Transverse colon (tissue), 4 donors: ENCODE data around the gene VPS8. TPM values are rescaled to one million over a fixed set of nuclear protein-coding genes. Genes with fewer than 3 reads are reported as not detected.
"Not testable (repeated sequence)": the region's sequence is repeated elsewhere in the genome, so short reads cannot be mapped to it uniquely, and the experiment has no call there.

ENCODE experiments used
- DNase-seq: peaks from one replicate; pipeline ENCODE4 v3.0.0-alpha.2; 2019
- H3K27ac ChIP-seq, 4 donors: fragments of 200-600 bp; sonication (generic); 2 replicates each; pipeline ENCODE4 v1.5.1; 2016 to 2018; ENCODE audit warnings: inconsistent platforms in 4 of 4
- H3K27me3 ChIP-seq: fragments of 200-600 bp; sonication (generic); 2 replicates; pipeline ENCODE4 v1.5.1; 2017; ENCODE audit warnings: inconsistent platforms
- H3K36me3 ChIP-seq, 4 donors: fragments of 200-600 bp; sonication (generic); 2 replicates each; pipeline ENCODE4 v1.5.1; 2017 to 2019; ENCODE audit warnings: inconsistent platforms in 4 of 4
- H3K4me1 ChIP-seq, 4 donors: fragments of 200-600 bp; sonication (generic); 2 replicates each; pipeline ENCODE4 v1.5.1; 2017 to 2020; ENCODE audit warnings: inconsistent platforms in 4 of 4
- H3K4me3 ChIP-seq, 4 donors: fragments of 200-600 bp; sonication (generic); 1 replicate in 1 of 4; 2 replicates in 3 of 4; pipeline versions ENCODE4 v1.5.1 to v1.6.1; 2017 to 2019; ENCODE audit warnings: inconsistent platforms in 4 of 4
- H3K9me3 ChIP-seq, 2 donors: fragments of 200-600 bp; sonication (generic); 2 replicates each; pipeline ENCODE4 v1.5.1; 2017 to 2019; ENCODE audit warnings: inconsistent platforms in 2 of 2
- CTCF ChIP-seq, 5 experiments: fragments of 200-600 bp in 3 of 5; fragments of 450-650 bp in 2 of 5; sonication (generic) in 3 of 5; IDR thresholded peaks; 1 replicate in 2 of 5; 2 replicates in 3 of 5; pipeline ENCODE4 v1.5.1; 2016 to 2017; ENCODE audit warnings: antibody characterized with exemption in 5 of 5, inconsistent platforms in 3 of 5, mild to moderate bottlenecking in 2 of 5, moderate library complexity in 1 of 5
- EP300 ChIP-seq: sonication (generic); formaldehyde crosslinking; IDR thresholded peaks from one replicate; pipeline ENCODE4 v1.6.1; 2017; ENCODE audit warnings: antibody characterized with exemption, low read depth
- POLR2A ChIP-seq: fragments of 450-650 bp; IDR thresholded peaks from one replicate; pipeline ENCODE4 v1.6.1; 2016; ENCODE audit warnings: antibody characterized with exemption, mild to moderate bottlenecking, moderate library complexity
- POLR2AphosphoS5 ChIP-seq, 3 donors: sonication (generic); formaldehyde crosslinking; IDR thresholded peaks; one replicate each; pipeline ENCODE4 v1.6.1; 2016; ENCODE audit warnings: antibody characterized with exemption in 3 of 3
- WGBS, 2 donors: methylation state at CpG; one replicate each; pipeline ENCODE4 v1.1.5; 2018; ENCODE audit warnings: low coverage in 1 of 2; 5-methylcytosine and 5-hydroxymethylcytosine counted together
- in situ Hi-C, 4 donors: fragments of 200-750 bp; cut with MboI; loops; one replicate each; pipeline versions ENCODE4 v1.15.0 to v1.15.1; 2017; ENCODE audit warnings: low sequenced_read_pairs in 3 of 4, low pct_ligation_motif_present in 1 of 4, low pct_unique_long_range_greater_than_20kb in 1 of 4
- intact Hi-C: fragments of 100-400 bp; cut with DNase I; formaldehyde crosslinking; loops from one replicate; pipeline ENCODE4 v1.15.1; 2023; ENCODE audit warnings: low total_unique reads
- total RNA-seq, 4 donors: library from RNA; depleted of rRNA; stranded (reverse); fragments of >200 nt; gene quantifications; one replicate each; pipeline ENCODE4 v1.1.0, GENCODE V29; 2016

Gene VPS8
- total RNA-seq, 4 donors from 2014 or later = 35.8 to 115 (median 70.3) TPM

- DNase-seq = no peak
- Histone ChIP-seq H3K27me3 (no peaks in the 10 kb centered on the region), H3K27ac (no peak overlapping the region), H3K4me1 (no peaks in the 10 kb centered on the region), H3K9me3 (no peaks in the 10 kb centered on the region), H3K36me3 (peaks cover 0 to 5% (median 2%) of the 10 kb centered on the region in 4 donors), H3K4me3 (no peak overlapping the region)
- no peak for TF ChIP-seq EP300
- no peak for TF ChIP-seq POLR2AphosphoS5 (IDR thresholded peaks at IDR 0.05)
- no peak for TF ChIP-seq CTCF (IDR thresholded peaks at IDR 0.05)
- no peak for TF ChIP-seq POLR2A
- in situ Hi-C loops (loop anchor here in 3 of 4 donors (25.0 kb wide), 1 partner anchor 293 kb away; no protein-coding TSS in a partner anchor), intact Hi-C loops (no loop called here)
- WGBS, 2 donors = 97 to 100% methylated on average over 1 of the region's 1 CpG
Observed at GRCh38 chr3:184894051-184894450, 82.1 kb downstream of the VPS8 start.

- Histone ChIP-seq H3K4me1 (no peaks in the 10 kb centered on the region), H3K27me3 (no peaks in the 10 kb centered on the region), H3K36me3 (peaks cover 0 to 4% (median 0%) of the 10 kb centered on the region in 4 donors), H3K9me3 (no peaks in the 10 kb centered on the region), H3K27ac (no peak overlapping the region), H3K4me3 (no peak overlapping the region)
- WGBS, 2 donors = 100% methylated on average over 1 to 4 of the region's 4 CpGs
- no peak for DNase-seq
- in situ Hi-C loops (loop anchor here in 3 of 4 donors (25.0 kb wide), 1 partner anchor 292 kb away; no protein-coding TSS in a partner anchor), intact Hi-C loops (no loop called here)
- TF ChIP-seq POLR2AphosphoS5 (IDR thresholded peaks at IDR 0.05) (no peak), CTCF (IDR thresholded peaks at IDR 0.05) (no peak), POLR2A (no peak), EP300 (no peak)
Observed at GRCh38 chr3:184895350-184895749, 83.4 kb downstream of the VPS8 start.

GRCh38 chr3:184896336-184896735 is 84.4 kb downstream of the VPS8 start:
- in situ Hi-C loops (loop anchor here in 3 of 4 donors (25.0 kb wide), 1 partner anchor 291 kb away; no protein-coding TSS in a partner anchor), intact Hi-C loops (no loop called here)
- 85 to 86% methylated on average over 2 of the region's 2 CpGs for WGBS, 2 donors
- peaks cover 0 to 4% (median 0%) of the 10 kb centered on the region in 4 donors for H3K36me3 ChIP-seq
- DNase-seq = no peak
- no peak for TF ChIP-seq EP300
- TF ChIP-seq CTCF (IDR thresholded peaks at IDR 0.05) = no peak
- TF ChIP-seq POLR2AphosphoS5 (IDR thresholded peaks at IDR 0.05) = no peak
- H3K9me3 ChIP-seq = no peaks in the 10 kb centered on the region
- H3K27ac ChIP-seq = no peak overlapping the region
- no peak overlapping the region for H3K4me3 ChIP-seq
- no peaks in the 10 kb centered on the region for H3K27me3 ChIP-seq
- H3K4me1 ChIP-seq = no peaks in the 10 kb centered on the region

GRCh38 chr3:184899953-184900595 is 88.1 kb downstream of the VPS8 start:
- Histone ChIP-seq H3K27me3 (no peaks in the 10 kb centered on the region), H3K4me1 (no peaks in the 10 kb centered on the region), H3K4me3 (no peak overlapping the region), H3K9me3 (no peaks in the 10 kb centered on the region), H3K27ac (no peak overlapping the region), H3K36me3 (peaks cover 0 to 6% (median 0%) of the 10 kb centered on the region in 4 donors)
- WGBS, 2 donors = 90 to 92% methylated on average over 5 of the region's 5 CpGs
- in situ Hi-C loops (loop anchor here in 3 of 4 donors (25.0 kb wide), 1 partner anchor 287 kb away; no protein-coding TSS in a partner anchor), intact Hi-C loops (no loop called here)
- no peak for TF ChIP-seq POLR2AphosphoS5 (IDR thresholded peaks at IDR 0.05)
- no peak for TF ChIP-seq EP300
- no peak for TF ChIP-seq POLR2A
- no peak for TF ChIP-seq CTCF (IDR thresholded peaks at IDR 0.05)
- no peak for DNase-seq

GRCh38 chr3:184907031-184907430 is 95.1 kb downstream of the VPS8 start:
- H3K36me3 ChIP-seq, in situ Hi-C loops, H3K9me3 ChIP-seq, H3K27me3 ChIP-seq, H3K4me3 ChIP-seq, intact Hi-C loops, DNase-seq, H3K27ac ChIP-seq: not testable (repeated sequence)
- WGBS, 2 donors = 80 to 98% methylated on average over 2 to 4 of the region's 4 CpGs
- peaks cover 0 to 28% (median 5%) of the 10 kb centered on the region in 4 donors for H3K4me1 ChIP-seq
